Endothelial cell of hepatic sinusoid (primary cell): ENCODE measurements around the gene GZMA.
"Not testable (repeated sequence)": the region's sequence is repeated elsewhere in the genome, so short reads cannot be mapped to it uniquely, and the experiment has no call there.

ENCODE experiments used
- in situ Hi-C: cut with HindIII; loops from 2 replicates; pipeline ENCODE4 v1.10.0; 2017; ENCODE audit warnings: low sequenced_read_pairs

The GZMA gene

GRCh38 chr5:55102348-55102747 is at the start of gene GZMA:
Gene GZMA (plus strand): TSS chr5:55102646. CDS start chr5:55102683, 37 bp downstream.
- in situ Hi-C loops = no loop called here

- in situ Hi-C loops = no loop called here
Measured at GRCh38 chr5:55055183-55055582, 47.3 kb upstream of the GZMA start.

GRCh38 chr5:55062039-55062779 is 40.2 kb upstream of the GZMA start:
- in situ Hi-C loops = no loop called here

- in situ Hi-C loops = no loop called here
Measured at GRCh38 chr5:55063220-55063863, 39.1 kb upstream of the GZMA start.

- in situ Hi-C loops = no loop called here
Measured at GRCh38 chr5:55063899-55064298, 38.5 kb upstream of the GZMA start.

GRCh38 chr5:55064523-55064922 is 37.9 kb upstream of the GZMA start:
- in situ Hi-C loops = no loop called here

GRCh38 chr5:55066277-55066676 is 36.2 kb upstream of the GZMA start:
- in situ Hi-C loops = no loop called here

GRCh38 chr5:55070968-55071367 is 31.5 kb upstream of the GZMA start:
- in situ Hi-C loops = no loop called here

- in situ Hi-C loops = no loop called here
Measured at GRCh38 chr5:55071413-55071812, 31.0 kb upstream of the GZMA start.

- in situ Hi-C loops = no loop called here
Measured at GRCh38 chr5:55072666-55073065, 29.8 kb upstream of the GZMA start.

GRCh38 chr5:55073211-55073610 is 29.2 kb upstream of the GZMA start:
- in situ Hi-C loops = no loop called here

- in situ Hi-C loops = no loop called here
Measured at GRCh38 chr5:55081541-55081940, 20.9 kb upstream of the GZMA start.

- in situ Hi-C loops = not testable (repeated sequence)
Measured at GRCh38 chr5:55089301-55089700, 13.1 kb upstream of the GZMA start.

- in situ Hi-C loops = not testable (repeated sequence)
Measured at GRCh38 chr5:55091011-55091410, 11.4 kb upstream of the GZMA start.

GRCh38 chr5:55096182-55096581 is 6.3 kb upstream of the GZMA start:
- in situ Hi-C loops = no loop called here

- in situ Hi-C loops = no loop called here
Measured at GRCh38 chr5:55096861-55097260, 5.6 kb upstream of the GZMA start.

- in situ Hi-C loops = not testable (repeated sequence)
Measured at GRCh38 chr5:55101148-55101547, 1.3 kb upstream of the GZMA start.

- in situ Hi-C loops = no loop called here
Measured at GRCh38 chr5:55101556-55102276, 730 bp upstream of the GZMA start.

GRCh38 chr5:55104036-55104772 is 1.8 kb downstream of the GZMA start:
- in situ Hi-C loops = no loop called here

- in situ Hi-C loops = no loop called here
Measured at GRCh38 chr5:55104946-55105701, 2.7 kb downstream of the GZMA start.
